ENCODE measurements around the gene CYP4F2. TPM values are rescaled to one million over a fixed set of nuclear protein-coding genes. Genes with fewer than 3 reads are reported as not detected.

CYP4F2 gene
- polyA plus RNA-seq, 1 donor (not counting 4 experiments of a cell fraction or from before 2014, with no cell fraction given) = 0.13 TPM

GRCh38 chr19:15936950-15937349, 39.1 kb upstream of the CYP4F2 start:
- Histone ChIP-seq H3K9ac (ENCODE audit: control insufficient read depth, extremely low read depth, insufficient read depth, low read length) (no peak overlapping the region), H3K79me2 (ENCODE audit: control insufficient read depth, insufficient read depth, low read length) (no peaks in the 10 kb centered on the region), H3K4me2 (ENCODE audit: control insufficient read depth, extremely low read depth, insufficient read depth, low read depth, low read length) (no peak overlapping the region), H3K4me3 (ENCODE audit: control insufficient read depth in 2 of 3, extremely low read depth in 1 of 3, insufficient read depth in 2 of 3, low read depth in 1 of 3, low read length in 3 of 3) (no peak overlapping the region), H3K9me1 (ENCODE audit: control insufficient read depth, extremely low read depth, insufficient read depth, low read length) (peaks cover 2% of the 10 kb centered on the region), H4K20me1 (ENCODE audit: control insufficient read depth, extremely low read depth, insufficient read depth, low read length) (no peaks in the 10 kb centered on the region), H3K4me1 (ENCODE audit: control insufficient read depth, extremely low read depth, insufficient read depth, low read length) (peaks cover 15% of the 10 kb centered on the region), H3K36me3 (ENCODE audit: control insufficient read depth in 2 of 2, extremely low read depth in 1 of 2, insufficient read depth in 2 of 2, low read length in 2 of 2) (no peaks in the 10 kb centered on the region), H3K27me3 (ENCODE audit: control insufficient read depth, extremely low read depth, insufficient read depth, low read length) (no peaks in the 10 kb centered on the region), H2AFZ (ENCODE audit: control insufficient read depth, low read length) (no peak overlapping the region), H3K27ac (ENCODE audit: control insufficient read depth, insufficient read depth, low read length) (no peak overlapping the region), H3K9me3 (ENCODE audit: control insufficient read depth, low read depth, low read length) (no peaks in the 10 kb centered on the region)
- DNase-seq (ENCODE audit: low read depth, low spot score) = no peak
- dilution Hi-C loops (cut with MboI; ENCODE audit: extremely low pct_ligation_motif_present, low sequenced_read_pairs) = no loop called here
- TF ChIP-seq, protein P1, sequence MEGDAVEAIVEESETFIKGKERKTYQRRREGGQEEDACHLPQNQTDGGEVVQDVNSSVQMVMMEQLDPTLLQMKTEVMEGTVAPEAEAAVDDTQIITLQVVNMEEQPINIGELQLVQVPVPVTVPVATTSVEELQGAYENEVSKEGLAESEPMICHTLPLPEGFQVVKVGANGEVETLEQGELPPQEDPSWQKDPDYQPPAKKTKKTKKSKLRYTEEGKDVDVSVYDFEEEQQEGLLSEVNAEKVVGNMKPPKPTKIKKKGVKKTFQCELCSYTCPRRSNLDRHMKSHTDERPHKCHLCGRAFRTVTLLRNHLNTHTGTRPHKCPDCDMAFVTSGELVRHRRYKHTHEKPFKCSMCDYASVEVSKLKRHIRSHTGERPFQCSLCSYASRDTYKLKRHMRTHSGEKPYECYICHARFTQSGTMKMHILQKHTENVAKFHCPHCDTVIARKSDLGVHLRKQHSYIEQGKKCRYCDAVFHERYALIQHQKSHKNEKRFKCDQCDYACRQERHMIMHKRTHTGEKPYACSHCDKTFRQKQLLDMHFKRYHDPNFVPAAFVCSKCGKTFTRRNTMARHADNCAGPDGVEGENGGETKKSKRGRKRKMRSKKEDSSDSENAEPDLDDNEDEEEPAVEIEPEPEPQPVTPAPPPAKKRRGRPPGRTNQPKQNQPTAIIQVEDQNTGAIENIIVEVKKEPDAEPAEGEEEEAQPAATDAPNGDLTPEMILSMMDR (optimal IDR thresholded peaks at IDR 0.05 in 1 of 3, IDR thresholded peaks at IDR 0.05 in 1 of 3, conservative IDR thresholded peaks at IDR 0.05 in 1 of 3; ENCODE audit: extremely low read depth in 1 of 3, insufficient read depth in 2 of 3, low read length in 3 of 3) = no peak
- TF ChIP-seq EZH2 (IDR thresholded peaks at IDR 0.05; ENCODE audit: low read length) = no peak
- FAIRE-seq = no peak

GRCh38 chr19:15936173-15936572, 38.3 kb upstream of the CYP4F2 start:
- Histone ChIP-seq H3K9ac (ENCODE audit: control insufficient read depth, extremely low read depth, insufficient read depth, low read length) (no peak overlapping the region), H3K27me3 (ENCODE audit: control insufficient read depth, extremely low read depth, insufficient read depth, low read length) (no peaks in the 10 kb centered on the region), H3K79me2 (ENCODE audit: control insufficient read depth, insufficient read depth, low read length) (no peaks in the 10 kb centered on the region), H3K9me1 (ENCODE audit: control insufficient read depth, extremely low read depth, insufficient read depth, low read length) (peaks cover 2% of the 10 kb centered on the region), H3K9me3 (ENCODE audit: control insufficient read depth, low read depth, low read length) (no peaks in the 10 kb centered on the region), H3K27ac (ENCODE audit: control insufficient read depth, insufficient read depth, low read length) (no peak overlapping the region), H4K20me1 (ENCODE audit: control insufficient read depth, extremely low read depth, insufficient read depth, low read length) (no peaks in the 10 kb centered on the region), H3K4me2 (ENCODE audit: control insufficient read depth, extremely low read depth, insufficient read depth, low read depth, low read length) (no peak overlapping the region), H3K4me3 (ENCODE audit: control insufficient read depth in 2 of 3, extremely low read depth in 1 of 3, insufficient read depth in 2 of 3, low read depth in 1 of 3, low read length in 3 of 3) (no peak overlapping the region), H3K4me1 (ENCODE audit: control insufficient read depth, extremely low read depth, insufficient read depth, low read length) (peaks cover 15% of the 10 kb centered on the region), H3K36me3 (ENCODE audit: control insufficient read depth in 2 of 2, extremely low read depth in 1 of 2, insufficient read depth in 2 of 2, low read length in 2 of 2) (no peaks in the 10 kb centered on the region), H2AFZ (ENCODE audit: control insufficient read depth, low read length) (no peak overlapping the region)
- dilution Hi-C loops (cut with MboI; ENCODE audit: extremely low pct_ligation_motif_present, low sequenced_read_pairs) = no loop called here
- FAIRE-seq (no peak), DNase-seq (ENCODE audit: low read depth, low spot score) (no peak)
- no peak for TF ChIP-seq EZH2 (IDR thresholded peaks at IDR 0.05; ENCODE audit: low read length)
- TF ChIP-seq, protein P1 (optimal IDR thresholded peaks at IDR 0.05 in 1 of 3, IDR thresholded peaks at IDR 0.05 in 1 of 3, conservative IDR thresholded peaks at IDR 0.05 in 1 of 3; ENCODE audit: extremely low read depth in 1 of 3, insufficient read depth in 2 of 3, low read length in 3 of 3) = no peak

All from keratinocyte (primary cell).